ENCODE measurements around the gene KIRREL3.

The KIRREL3 gene

GRCh38 chr11:126496576-126497337 is 503.8 kb downstream of the KIRREL3 start:
- H3K4me3 ChIP-seq (ENCODE audit: low read depth, low read length): no peak overlapping the region
- ChIA-PET CTCF (interaction anchor here (1.3 to 3.0 kb wide), 2 partner anchors 14 to 16 kb away, joined by 3 to 10 read pairs; no protein-coding TSS in a partner anchor), POLR2A (no interaction called here)
- DNase-seq (ENCODE audit: low read depth, low spot score): no peak
- no peak for TF ChIP-seq CTCF (IDR thresholded peaks at IDR 0.05; ENCODE audit: insufficient read depth, low read length, missing control alignments)

GRCh38 chr11:126495281-126496220 is 505.0 kb downstream of the KIRREL3 start:
- ChIA-PET POLR2A (no interaction called here), CTCF (interaction anchor here (1.3 to 2.1 kb wide), 3 partner anchors 12 to 15 kb away, joined by 3 to 9 read pairs (median 5); no protein-coding TSS in a partner anchor)
- no peak for TF ChIP-seq CTCF (IDR thresholded peaks at IDR 0.05; ENCODE audit: insufficient read depth, low read length, missing control alignments)
- DNase-seq (ENCODE audit: low read depth, low spot score): no peak
- no peak overlapping the region for H3K4me3 ChIP-seq (ENCODE audit: low read depth, low read length)

GRCh38 chr11:126494831-126495230 is 505.7 kb downstream of the KIRREL3 start:
- ChIA-PET CTCF (interaction anchor here (1.5 to 2.1 kb wide), 2 partner anchors 11 to 14 kb away, joined by 5 to 9 read pairs; no protein-coding TSS in a partner anchor), POLR2A (no interaction called here)
- H3K4me3 ChIP-seq (ENCODE audit: low read depth, low read length): no peak overlapping the region
- no peak for TF ChIP-seq CTCF (IDR thresholded peaks at IDR 0.05; ENCODE audit: insufficient read depth, low read length, missing control alignments)
- DNase-seq (ENCODE audit: low read depth, low spot score): no peak

GRCh38 chr11:126492331-126493082 is 508.1 kb downstream of the KIRREL3 start:
- POLR2A ChIA-PET: no interaction called here
- H3K4me3 ChIP-seq (ENCODE audit: low read depth, low read length): no peak overlapping the region
- CTCF ChIA-PET: interaction anchor here (1.8 to 1.9 kb wide), 2 partner anchors 12 to 13 kb away, joined by 4 to 7 read pairs; no protein-coding TSS in a partner anchor
- no peak for TF ChIP-seq CTCF (IDR thresholded peaks at IDR 0.05; ENCODE audit: insufficient read depth, low read length, missing control alignments)
- DNase-seq (ENCODE audit: low read depth, low spot score): no peak

- no peak overlapping the region for H3K4me3 ChIP-seq (ENCODE audit: low read depth, low read length)
- POLR2A ChIA-PET: no interaction called here
- CTCF ChIA-PET: interaction anchor here (1.8 kb wide), 1 partner anchor 10 kb away, joined by 7 read pairs; no protein-coding TSS in a partner anchor
- no peak for DNase-seq (ENCODE audit: low read depth, low spot score)
- no peak for TF ChIP-seq CTCF (IDR thresholded peaks at IDR 0.05; ENCODE audit: insufficient read depth, low read length, missing control alignments)
These were observed 509.5 kb downstream of the KIRREL3 start for GRCh38 chr11:126491092-126491491.
